Brain microvascular endothelial cell (primary cell): ENCODE results near the gene CPXM1.

Source experiments
- DNase-seq: peaks from one replicate; pipeline ENCODE4 v3.0.0-alpha.2; 2020
- H3K27ac ChIP-seq: fragments of 250-450 bp; sonication (Bioruptor Pico); 2 replicates; pipeline ENCODE4 v1.5.1; 2020; ENCODE audit warnings: mild to moderate bottlenecking, moderate library complexity
- H3K27me3 ChIP-seq: fragments of 250-450 bp; sonication (Bioruptor Pico); replicated peaks from 2 replicates; pipeline ENCODE4 v1.5.1; 2020; ENCODE audit warnings: mild to moderate bottlenecking
- H3K36me3 ChIP-seq: fragments of 250-450 bp; sonication (Bioruptor Pico); replicated peaks from 2 replicates; pipeline ENCODE4 v1.5.1; 2020; ENCODE audit warnings: mild to moderate bottlenecking
- H3K4me3 ChIP-seq: 2 replicates; pipeline ENCODE4 v1.5.1; 2011; ENCODE audit warnings: low read depth, mild to moderate bottlenecking, control low read depth, low read length, moderate library complexity
- in situ Hi-C: cut with HindIII; loops from 2 replicates; pipeline ENCODE4 v1.10.0; 2017; ENCODE audit warnings: low sequenced_read_pairs, low pct_ligation_motif_present
- TF ChIP-seq, protein P1 (sequence below): IDR thresholded peaks from 2 replicates; pipeline ENCODE4 v1.5.1; 2011; ENCODE audit warnings: low read depth, mild to moderate bottlenecking, moderate library complexity, low read length, control low read depth, inconsistent platforms; ENCODE audit errors: missing control alignments

Gene CPXM1

GRCh38 chr20:2753461-2754040 is 46.9 kb downstream of the CPXM1 start:
- in situ Hi-C loops = no loop called here
- DNase-seq = no peak
- H3K4me3 ChIP-seq = no peak overlapping the region

GRCh38 chr20:2752567-2753460 is 47.6 kb downstream of the CPXM1 start:
- no peak overlapping the region for H3K27ac ChIP-seq
- H3K27me3 ChIP-seq = peaks cover 66% of the 10 kb centered on the region
- DNase-seq = no peak
- TF ChIP-seq, protein P1, sequence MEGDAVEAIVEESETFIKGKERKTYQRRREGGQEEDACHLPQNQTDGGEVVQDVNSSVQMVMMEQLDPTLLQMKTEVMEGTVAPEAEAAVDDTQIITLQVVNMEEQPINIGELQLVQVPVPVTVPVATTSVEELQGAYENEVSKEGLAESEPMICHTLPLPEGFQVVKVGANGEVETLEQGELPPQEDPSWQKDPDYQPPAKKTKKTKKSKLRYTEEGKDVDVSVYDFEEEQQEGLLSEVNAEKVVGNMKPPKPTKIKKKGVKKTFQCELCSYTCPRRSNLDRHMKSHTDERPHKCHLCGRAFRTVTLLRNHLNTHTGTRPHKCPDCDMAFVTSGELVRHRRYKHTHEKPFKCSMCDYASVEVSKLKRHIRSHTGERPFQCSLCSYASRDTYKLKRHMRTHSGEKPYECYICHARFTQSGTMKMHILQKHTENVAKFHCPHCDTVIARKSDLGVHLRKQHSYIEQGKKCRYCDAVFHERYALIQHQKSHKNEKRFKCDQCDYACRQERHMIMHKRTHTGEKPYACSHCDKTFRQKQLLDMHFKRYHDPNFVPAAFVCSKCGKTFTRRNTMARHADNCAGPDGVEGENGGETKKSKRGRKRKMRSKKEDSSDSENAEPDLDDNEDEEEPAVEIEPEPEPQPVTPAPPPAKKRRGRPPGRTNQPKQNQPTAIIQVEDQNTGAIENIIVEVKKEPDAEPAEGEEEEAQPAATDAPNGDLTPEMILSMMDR = peak; percentile 88
- peak overlapping the region; percentile 32 for H3K4me3 ChIP-seq
- in situ Hi-C loops = no loop called here
- H3K36me3 ChIP-seq = no peaks in the 10 kb centered on the region

More at GRCh38 chr20:2753461-2754040, 46.9 kb downstream of the CPXM1 start:
- Histone ChIP-seq H3K27ac (no peak overlapping the region), H3K36me3 (no peaks in the 10 kb centered on the region), H3K27me3 (peaks cover 59% of the 10 kb centered on the region)
- TF ChIP-seq, protein P1 = no peak

GRCh38 chr20:2751878-2752566 is 48.4 kb downstream of the CPXM1 start:
- Histone ChIP-seq H3K27me3 (peaks cover 66% of the 10 kb centered on the region), H3K27ac (no peak overlapping the region)
- TF ChIP-seq, protein P1 = no peak

DNA sequence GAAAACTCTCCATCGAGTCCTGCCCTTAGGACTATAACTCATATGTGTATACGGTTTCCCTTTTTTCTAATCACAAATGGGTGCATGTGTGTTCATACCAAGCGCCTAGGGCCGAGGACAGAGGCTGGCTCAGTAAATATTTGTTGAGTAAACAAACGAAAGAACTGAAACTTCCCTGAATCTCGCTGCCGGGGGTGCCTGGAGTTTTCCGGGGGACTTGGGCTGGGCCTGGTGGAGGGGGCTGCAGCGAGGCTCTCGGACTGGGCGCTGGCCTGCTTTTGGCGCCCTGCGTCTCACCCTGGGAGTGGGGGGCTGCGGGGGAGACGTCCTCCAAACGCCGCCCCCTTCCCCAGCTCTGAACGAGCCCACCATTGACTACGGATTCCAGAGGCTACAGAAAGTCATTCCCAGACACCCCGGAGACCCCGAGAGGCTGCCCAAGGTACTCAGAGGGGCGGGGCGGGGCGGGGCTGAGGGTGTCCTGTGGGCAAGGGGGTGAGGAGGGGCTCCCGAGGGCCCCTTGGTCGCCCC is 49.0 kb downstream of the CPXM1 start:
- no peak overlapping the region for H3K27ac ChIP-seq
- TF ChIP-seq, protein P1 = no peak
- peak overlapping the region; percentile 15 for H3K4me3 ChIP-seq
- H3K27me3 ChIP-seq = peaks cover 66% of the 10 kb centered on the region
- H3K36me3 ChIP-seq = no peaks in the 10 kb centered on the region
- in situ Hi-C loops = no loop called here
- no peak for DNase-seq

More at GRCh38 chr20:2751878-2752566, 48.4 kb downstream of the CPXM1 start:
- H3K36me3 ChIP-seq = no peaks in the 10 kb centered on the region
- peak overlapping the region; percentile 32 for H3K4me3 ChIP-seq
- in situ Hi-C loops = no loop called here
- no peak for DNase-seq

GRCh38 chr20:2750491-2751251 is 49.8 kb downstream of the CPXM1 start:
- no peak overlapping the region for H3K4me3 ChIP-seq
- peak; percentile 12 for DNase-seq
- in situ Hi-C loops = no loop called here
- H3K27ac ChIP-seq = no peak overlapping the region
- TF ChIP-seq, protein P1 = peak; percentile 14
- H3K36me3 ChIP-seq = no peaks in the 10 kb centered on the region
- H3K27me3 ChIP-seq = peaks cover 63% of the 10 kb centered on the region
